GM19395 (cell line): ENCODE measurements around the gene ERAL1.
"Not testable (repeated sequence)": the region's sequence is repeated elsewhere in the genome, so short reads cannot be mapped to it uniquely, and the experiment has no call there.

Source experiments
- ATAC-seq: cut with Tn5 transposase; IDR thresholded peaks from one replicate; pipeline ENCODE4 v1.9.1; 2021; ENCODE audit warnings: mild to moderate bottlenecking, moderate library complexity; ENCODE audit not compliant: unreplicated experiment

The ERAL1 gene

DNA sequence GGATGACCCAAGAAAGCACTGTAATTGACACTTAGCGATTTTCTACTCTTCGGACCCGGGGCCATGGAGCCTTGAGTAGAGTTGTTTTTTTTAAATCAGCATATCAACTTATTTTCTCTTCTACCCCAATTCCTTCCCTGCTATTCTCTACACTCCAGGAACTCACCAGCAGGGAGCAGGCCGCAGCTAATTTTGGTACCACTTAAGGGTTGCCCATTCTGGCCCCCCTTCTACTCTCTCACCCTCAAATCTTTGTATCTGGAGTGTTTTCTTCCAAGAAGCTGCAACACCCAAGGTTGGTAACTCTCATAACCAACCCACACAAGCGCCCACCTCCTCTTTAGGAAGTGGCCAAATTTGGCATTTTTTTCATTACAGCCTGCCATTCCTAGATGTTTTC lies 5.5 kb upstream of the ERAL1 start:
- ATAC-seq = no peak

DNA sequence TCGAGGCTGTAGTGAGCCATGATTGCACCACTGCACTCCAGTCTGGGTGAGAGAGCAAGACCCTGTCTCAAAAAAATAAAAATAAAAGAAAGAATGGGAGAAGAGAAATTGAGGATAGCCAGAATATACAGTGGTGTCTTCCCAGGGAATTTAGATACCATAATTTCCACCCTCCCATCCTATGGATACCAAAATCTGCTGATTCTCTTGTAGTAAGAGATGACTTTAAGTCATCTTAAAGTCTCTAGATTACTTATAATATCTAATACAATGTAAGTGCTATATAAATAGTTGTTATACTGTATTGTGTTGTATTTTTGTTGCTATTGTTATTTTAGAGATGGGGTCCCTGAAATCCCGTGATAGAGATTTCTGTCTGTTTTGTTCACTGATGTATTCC lies 1.5 kb upstream of the ERAL1 start:
- no peak for ATAC-seq

DNA sequence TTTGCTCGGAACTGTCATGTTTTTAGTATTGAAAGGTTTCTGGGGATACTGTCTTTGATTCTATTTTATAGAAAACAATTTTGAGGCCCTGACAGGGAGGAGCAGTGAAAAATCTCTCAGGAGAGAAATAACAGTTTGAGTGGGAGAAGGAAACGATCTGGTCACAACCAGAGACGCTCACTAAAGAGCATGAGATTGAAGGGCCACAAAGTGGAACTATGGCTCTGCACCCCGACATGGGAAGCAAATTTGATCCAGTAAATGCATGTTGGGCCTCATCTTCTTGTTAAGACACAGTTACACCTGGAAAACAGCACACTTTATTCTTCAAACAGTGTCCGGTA lies 492 bp downstream of the ERAL1 start:
- no peak for ATAC-seq

DNA sequence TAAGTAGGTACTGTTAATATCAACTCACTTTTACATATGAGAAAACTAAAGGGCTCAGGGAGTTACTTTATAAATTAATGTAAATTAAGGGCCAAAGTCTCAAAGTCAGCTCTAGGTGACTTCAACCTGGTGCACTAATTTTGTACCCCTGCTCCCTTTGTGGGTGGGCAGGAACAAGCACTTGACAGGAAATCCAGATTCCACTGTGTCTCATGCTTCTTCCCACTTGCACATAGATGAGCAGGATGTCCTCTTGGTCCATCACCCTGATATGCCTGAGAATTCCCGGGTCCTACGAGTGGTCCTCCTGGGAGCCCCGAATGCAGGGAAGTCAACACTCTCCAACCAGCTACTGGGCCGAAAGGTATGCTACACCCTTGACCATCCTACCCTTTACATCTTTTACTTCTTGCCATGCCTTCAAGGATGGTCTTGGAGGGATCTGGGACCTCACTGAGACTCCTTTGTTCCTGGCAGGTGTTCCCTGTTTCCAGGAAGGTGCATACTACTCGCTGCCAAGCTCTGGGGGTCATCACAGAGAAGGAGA lies 1.3 kb downstream of the ERAL1 start:
- ATAC-seq = no peak

DNA sequence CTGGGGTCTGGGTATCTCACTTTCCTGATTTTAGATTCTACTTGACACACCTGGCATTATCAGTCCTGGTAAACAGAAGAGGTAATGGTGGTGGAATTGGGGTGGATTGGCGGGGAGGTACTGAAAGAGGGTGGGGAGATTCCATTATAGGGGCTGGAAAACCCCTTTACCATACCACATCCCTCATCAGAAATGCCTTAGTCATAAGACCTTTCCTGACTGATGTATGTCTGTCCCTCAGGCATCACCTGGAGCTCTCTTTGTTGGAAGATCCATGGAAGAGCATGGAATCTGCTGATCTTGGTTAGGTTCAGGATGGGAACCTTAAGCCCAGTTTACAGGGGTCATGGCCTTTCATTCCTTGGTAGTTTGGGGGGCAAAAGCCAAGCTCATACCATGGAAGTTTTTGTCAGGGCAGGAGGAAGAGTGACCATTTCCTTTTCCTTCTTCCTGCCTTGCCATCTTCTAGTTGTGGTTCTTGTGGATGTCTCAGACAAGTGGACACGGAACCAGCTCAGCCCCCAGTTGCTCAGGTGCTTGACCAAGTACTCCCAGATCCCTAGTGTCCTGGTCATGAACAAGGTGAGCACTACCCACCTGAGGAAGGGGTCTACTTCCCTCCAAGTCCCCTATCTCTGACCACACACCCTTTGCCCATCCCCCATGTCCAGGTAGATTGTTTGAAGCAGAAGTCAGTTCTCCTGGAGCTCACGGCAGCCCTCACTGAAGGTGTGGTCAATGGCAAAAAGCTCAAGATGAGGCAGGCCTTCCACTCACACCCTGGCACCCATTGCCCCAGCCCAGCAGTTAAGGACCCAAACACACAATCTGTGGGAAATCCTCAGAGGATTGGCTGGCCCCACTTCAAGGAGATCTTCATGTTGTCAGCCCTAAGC lies 3.3 kb downstream of the ERAL1 start:
- ATAC-seq = no peak

DNA sequence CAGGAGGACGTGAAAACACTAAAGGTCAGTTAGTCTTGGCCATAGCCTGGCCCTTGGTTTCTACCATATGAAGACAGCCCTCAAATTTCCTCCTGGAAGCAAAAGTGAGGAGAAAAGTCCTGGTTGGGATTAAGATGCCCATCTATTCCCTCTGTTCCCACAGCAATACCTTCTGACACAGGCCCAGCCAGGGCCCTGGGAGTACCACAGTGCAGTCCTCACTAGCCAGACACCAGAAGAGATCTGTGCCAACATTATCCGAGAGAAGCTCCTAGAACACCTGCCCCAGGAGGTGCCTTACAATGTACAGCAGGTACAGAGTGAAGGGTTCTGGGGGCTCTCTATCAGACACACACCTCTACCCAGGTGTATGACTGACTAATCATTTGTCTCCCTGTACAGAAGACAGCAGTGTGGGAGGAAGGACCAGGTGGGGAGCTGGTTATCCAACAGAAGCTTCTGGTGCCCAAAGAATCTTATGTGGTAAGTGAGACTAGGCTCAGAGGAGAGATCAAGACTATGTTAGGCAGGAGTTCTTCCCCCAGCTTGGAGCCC lies 4.1 kb downstream of the ERAL1 start:
- no peak for ATAC-seq

DNA sequence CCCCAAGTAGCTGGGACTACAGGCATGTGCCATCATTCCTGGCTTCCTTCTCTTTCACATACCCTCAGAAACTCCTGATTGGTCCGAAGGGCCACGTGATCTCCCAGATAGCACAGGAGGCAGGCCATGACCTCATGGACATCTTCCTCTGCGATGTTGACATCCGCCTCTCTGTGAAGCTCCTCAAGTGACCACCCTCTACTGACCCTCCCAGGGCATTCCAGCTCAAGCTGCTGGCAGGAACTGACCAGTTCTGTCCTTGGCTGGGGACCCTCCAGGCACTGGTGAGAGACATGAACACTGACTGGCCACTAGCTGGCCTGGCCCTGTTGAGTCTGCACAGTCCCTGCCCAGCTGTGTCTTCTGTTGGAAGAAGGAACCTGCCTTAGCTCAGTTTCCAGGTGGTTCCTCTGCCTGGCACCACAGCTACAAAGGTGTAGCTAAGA lies 5.6 kb downstream of the ERAL1 start:
- ATAC-seq = no peak

DNA sequence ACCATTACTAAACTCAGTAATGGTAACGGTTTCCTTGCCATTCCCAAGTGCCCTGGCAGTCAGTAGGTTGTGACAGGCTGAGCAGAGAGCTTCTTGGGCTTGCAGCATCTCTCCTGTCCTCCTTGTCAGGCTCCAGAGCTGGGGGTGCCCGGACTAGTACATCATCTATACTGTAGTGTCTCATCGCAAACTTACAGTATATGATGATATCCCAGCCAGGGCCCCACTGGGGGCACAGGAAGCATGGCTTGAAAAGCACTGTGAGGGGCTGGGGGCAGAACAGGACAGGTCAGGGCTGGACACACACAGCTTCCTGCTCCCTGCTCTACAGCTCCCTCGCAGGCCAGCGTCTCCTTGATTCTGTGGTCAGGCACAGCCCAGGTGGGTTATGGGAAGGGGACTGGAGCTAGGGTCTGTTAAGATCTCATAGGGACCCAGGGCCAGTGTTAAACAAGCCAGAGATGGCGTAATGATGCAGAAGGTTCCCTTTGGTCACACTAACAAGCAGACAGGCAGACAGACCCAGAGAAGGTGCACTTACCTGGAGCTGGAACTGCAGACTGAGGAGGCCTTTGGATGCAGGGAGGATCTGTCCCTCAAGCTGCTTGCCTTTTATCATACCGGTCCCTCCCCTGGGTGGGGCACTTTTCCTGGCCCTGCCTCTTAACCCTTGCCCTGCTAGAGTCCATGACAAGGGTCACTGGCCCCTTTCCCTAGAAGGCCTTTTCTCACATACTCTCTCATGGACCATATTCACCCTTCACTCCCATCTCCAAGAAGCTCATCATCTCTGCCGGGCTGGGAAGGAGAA lies 6.8 kb downstream of the ERAL1 start:
- no peak for ATAC-seq

DNA sequence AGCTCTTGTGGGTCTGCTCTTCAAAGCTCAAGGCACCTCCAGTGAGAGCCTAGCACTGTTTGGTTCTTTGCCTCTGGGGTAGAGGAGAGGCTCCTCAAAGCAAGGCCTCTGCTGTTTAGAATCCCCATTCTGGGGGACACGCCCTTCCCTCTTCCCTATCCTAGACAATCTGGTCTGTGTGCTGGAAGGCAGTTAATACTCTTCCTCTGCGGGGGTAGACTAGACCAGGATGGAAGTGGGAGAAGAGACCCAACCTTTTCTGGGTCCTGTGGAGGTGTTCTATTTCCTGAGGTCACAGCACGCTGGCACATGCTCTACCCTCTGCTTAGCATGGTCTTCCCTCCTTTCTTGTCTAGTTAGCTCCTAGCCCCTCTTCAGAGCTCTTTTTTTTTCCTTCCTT lies 7.7 kb downstream of the ERAL1 start:
- no peak for ATAC-seq

DNA sequence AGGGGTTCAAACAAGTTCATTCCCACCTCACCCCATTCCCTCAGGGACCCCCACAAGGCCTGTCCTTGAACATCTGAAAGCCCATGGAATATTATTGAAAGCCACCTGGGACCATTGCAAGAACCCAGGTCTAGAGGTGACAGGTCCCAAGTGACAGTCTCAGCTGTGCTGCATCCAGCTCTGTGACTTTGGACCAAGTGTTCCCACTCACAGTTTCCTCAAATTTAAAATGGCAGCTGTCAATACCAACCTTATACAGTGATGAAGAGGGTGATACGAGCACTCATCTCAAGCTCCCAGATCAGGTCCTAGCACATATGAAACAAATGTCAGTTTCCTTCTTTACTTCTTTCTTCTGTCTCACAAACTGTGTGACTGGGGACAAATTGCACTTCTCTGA lies 9.1 kb downstream of the ERAL1 start:
- ATAC-seq = no peak

DNA sequence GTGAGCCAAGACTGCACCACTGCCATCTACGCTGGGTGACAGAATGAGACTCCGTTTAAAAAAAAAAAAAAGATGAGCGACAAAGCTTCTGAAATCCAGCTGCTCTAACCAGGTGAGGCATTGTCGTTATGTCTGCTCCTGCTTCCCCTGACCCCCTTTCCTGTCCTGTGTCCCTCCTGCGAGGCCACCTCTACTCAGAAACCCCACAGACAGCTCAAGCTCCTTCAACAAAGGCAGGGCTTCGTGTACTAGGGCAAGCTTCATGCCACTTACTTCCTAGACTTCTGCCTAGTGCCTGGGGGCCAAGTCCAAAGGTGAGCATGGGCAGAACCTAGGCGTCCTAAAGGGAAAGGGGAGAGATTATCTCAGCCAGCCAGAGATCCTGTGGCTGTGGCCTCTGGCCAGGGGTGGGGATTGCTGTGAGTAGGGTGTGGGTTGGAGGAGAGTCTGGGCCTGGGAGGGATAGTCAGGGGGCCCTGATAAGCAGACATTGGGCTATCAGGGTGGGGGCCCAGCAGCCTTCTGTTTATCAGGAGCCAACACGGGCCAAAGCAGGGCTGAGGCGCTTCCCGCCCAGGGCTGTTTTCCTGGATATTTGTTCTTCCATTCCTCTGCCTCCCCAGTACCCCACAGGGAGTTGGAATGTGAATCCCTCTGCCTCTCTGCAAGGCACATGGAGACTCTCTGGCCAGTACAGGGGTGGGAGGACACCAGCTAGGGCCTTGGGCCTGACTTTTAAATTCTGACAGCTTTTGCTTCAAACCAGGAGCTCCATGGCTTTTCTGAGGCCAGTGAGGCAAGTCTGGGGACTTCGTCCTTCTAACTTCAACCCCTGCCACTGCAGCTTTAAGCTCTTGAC lies 10.4 kb downstream of the ERAL1 start:
- ATAC-seq = no peak

DNA sequence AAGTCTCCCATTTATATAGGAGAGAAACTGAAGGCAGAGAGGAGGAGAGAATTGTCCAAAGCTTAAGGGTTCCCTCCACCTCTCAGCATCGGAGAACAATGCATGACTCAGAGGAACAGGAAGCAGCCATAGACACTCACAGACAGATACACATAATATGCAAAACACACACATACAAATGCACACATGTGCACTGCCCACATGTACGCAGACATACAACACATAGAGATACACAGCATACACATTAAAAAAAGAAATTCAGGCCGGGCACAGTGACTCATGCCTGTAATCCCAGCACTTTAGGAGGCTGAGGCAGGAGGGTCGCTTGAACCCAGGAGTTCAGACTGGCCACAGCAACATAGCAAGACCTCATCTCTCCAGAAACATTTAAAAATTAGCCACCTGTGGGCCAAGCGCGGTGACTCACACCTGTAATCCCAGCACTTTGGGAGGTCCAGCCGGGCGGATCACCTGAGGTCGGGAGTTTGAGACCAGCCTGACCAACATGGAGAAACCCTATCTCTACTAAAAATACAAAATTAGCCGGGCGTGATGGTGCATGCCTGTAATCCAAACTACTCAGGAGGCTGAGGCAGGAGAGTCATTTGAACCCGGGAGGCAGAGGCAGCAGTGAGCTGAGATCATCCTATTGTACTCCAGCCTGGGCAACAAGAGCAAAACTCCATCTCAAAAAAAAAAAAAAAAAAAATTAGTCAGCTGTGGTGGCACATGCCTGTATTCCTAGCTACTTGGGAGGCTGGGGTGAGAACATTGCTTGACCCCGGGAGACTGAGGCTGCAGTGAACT lies 11.3 kb downstream of the ERAL1 start:
- ATAC-seq = no peak

DNA sequence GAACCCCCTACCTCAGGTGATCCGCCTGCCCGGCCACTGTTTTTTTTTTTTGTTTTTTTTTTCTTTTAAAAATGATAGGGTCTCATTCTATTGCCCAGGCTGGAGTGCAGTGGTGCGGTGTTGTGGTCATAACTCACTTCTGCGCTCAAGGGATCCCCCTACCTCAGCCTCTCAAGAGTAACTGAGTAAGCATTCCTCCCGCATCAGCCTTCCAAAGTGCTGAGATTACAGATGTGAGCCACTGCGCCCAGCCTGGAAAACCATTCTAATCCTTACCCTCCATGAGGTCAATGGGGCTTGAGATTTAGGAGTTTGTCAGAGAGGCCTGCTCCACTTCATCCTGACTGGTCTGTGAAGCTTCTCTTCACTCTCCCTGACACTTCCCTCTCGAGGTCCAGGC lies 12.5 kb downstream of the ERAL1 start:
- ATAC-seq = no peak

DNA sequence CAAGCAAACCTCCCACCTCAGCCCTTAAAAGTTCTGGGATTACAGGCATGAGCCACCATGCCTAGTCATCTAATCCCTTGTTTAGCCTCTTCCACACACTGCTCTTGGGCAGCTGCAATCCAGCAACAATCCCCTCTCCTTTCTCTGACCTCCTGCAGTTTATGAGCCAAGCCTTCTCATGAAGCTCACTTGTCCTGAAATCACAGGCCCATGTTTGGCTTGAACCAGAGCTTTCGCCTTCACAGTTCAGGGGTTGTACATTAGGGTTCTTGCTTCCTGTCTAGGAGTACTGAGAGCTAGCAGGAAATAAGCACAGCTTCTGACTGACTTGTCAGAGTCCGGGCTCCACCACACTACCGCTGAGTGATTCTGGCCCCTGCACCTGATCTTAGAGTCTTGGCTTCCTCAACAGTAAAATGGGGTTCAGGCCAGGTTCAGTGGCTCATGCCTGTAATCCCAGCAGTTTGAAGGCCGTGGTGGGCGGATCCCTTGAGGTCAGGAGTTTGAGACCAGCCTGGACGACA lies 16.3 kb downstream of the ERAL1 start:
- ATAC-seq = peak; percentile 98

DNA sequence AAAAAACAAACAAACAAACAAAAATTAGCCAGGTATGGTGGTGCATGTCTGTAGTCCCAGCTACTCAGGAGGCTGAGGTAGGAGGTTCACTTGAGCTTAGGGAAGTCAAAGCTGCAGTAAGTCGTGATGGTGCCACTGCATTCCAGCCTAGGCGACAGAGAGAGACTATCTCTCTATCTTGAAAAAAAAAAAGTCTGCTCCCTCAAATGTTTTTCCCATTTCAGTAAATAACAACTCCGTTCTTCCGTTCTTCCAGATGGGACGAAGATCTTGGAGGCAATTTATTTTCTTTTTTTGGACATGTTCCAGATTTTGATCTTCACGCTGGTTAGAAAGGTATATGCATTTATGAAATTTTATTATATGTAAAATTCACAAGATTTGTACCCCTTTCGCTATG lies 19.0 kb downstream of the ERAL1 start:
- ATAC-seq = no peak

DNA sequence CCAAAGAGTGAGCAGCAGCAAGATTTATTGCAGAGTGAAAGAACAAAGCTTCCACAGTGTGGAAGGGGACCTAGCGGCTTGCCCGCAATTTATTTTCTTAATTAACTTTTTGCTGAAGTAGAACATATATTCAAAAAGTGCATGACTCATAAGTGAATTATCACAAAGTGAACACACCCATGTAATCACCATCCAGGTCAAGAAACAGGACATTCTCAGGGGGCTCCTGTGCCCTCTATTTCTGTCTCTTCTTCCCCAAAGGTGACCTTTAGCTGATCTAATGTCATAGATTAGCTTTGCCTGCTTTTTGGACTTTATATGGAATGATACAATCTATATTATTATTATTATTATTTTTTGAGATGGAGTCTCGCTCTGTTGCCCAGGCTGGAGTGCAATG lies 19.9 kb downstream of the ERAL1 start:
- ATAC-seq = no peak

DNA sequence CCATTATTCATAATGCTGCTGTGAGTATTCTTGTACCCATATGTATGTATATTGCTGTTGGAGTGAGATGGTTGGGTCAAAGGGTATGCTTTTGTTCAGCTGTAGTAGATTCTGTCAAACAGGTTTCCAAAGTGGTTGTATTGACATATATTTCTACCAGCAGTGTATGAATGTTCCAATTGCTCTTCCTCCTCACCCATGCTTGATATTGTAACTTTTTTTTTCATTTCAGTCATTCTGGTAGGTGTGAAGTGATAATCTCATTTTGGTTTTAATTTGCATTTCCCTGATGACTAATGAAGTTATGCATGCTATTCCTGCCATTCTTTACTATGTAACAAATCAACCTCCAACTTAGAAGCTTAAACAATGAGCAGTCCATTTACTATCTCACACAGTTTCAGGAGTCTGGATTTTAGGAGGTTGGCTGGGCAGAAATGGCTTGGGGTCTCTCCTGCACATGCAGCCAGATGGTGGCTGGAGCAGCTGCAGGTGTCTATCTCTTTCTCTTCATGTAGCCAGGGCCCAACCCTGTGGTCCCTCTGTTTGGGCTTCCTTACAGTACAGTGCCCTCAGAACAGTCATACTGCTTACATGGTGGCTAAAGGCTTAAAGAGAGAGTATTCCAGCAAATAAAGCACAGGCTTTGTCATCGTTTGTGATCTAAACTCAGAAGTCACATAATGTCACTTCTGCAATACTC lies 21.2 kb downstream of the ERAL1 start:
- ATAC-seq = no peak

DNA sequence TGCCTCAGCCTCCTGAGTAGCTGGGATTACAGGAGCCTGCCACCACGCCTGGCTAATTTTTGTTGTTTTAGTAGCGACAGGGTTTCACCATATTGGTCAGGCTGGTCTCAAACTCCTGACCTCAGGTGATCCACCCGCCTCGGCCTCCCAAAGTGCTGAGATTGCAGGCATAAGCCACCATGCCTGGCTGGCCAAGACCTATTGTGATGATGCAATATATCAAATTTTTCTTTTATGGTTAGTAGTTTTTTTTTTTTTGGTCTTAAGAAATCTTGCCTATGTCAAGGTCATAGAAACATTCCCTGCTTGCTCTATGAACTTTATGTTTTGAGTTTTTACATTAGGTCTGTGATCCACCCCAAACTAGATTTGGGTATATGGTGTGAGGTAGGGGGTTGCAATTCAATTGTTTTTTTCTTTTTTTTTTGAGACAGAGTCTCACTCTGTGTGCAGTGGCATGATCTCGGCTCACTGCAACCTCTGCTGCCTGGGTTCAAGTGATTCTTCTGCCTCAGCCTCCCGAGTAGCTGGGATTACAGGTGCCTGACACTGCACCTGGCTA lies 22.4 kb downstream of the ERAL1 start:
- not testable (repeated sequence) for ATAC-seq
